A673 (cell line): ENCODE results near the gene BRD8. TPM values are rescaled to one million over a fixed set of nuclear protein-coding genes. Genes with fewer than 3 reads are reported as not detected.

Experiments used
- BruUV-seq: library from RNA; stranded (reverse); fragments of 400-500 nt; replicated peaks from 2 replicates; lab custom pipeline; 2021; lab: Mats Ljungman, UMichigan
- CTCF ChIA-PET: fragments of 300-600 bp; sonication (Branson Sonifier 250); formaldehyde crosslinking; loops from one replicate; lab custom pipeline; 2022; ENCODE audit warnings: antibody characterized with exemption; lab: Charles Lee
- POLR2A ChIA-PET: fragments of 300-600 bp; sonication (Branson Sonifier 250); formaldehyde crosslinking; loops from one replicate; lab custom pipeline; 2022; ENCODE audit warnings: antibody characterized with exemption; ENCODE audit not compliant: low non-redundant PET; lab: Charles Lee
- DNase-seq: peaks from one replicate; pipeline ENCODE4 v3.0.0-alpha.2; 2015; ENCODE audit warnings: low spot score
- H3K27ac ChIP-seq: fragments of 200-600 bp; sonication (generic); 2 replicates; pipeline ENCODE4 v1.5.1; 2016; ENCODE audit warnings: mixed run types, low read depth, mild to moderate bottlenecking, mixed read lengths, antibody characterized with exemption, low read length; ENCODE audit not compliant: poor library complexity, severe bottlenecking
- H3K27me3 ChIP-seq: fragments of 200-600 bp; sonication (generic); replicated peaks from 2 replicates; pipeline ENCODE4 v1.6.1; 2017; ENCODE audit warnings: mixed run types, low read depth, mild to moderate bottlenecking, mixed read lengths, antibody characterized with exemption, low read length; ENCODE audit not compliant: insufficient read depth, poor library complexity
- H3K36me3 ChIP-seq: fragments of 200-600 bp; sonication (generic); 2 replicates; pipeline ENCODE4 v1.6.1; 2016; ENCODE audit warnings: mixed run types, mild to moderate bottlenecking, mixed read lengths, antibody characterized with exemption, low read length; ENCODE audit not compliant: insufficient read depth, poor library complexity, severe bottlenecking
- H3K4me1 ChIP-seq: fragments of 200-600 bp; sonication (generic); 2 replicates; pipeline ENCODE4 v1.6.1; 2017; ENCODE audit warnings: mixed run types, mild to moderate bottlenecking, mixed read lengths, antibody characterized with exemption, low read length; ENCODE audit not compliant: insufficient read depth, poor library complexity, severe bottlenecking
- H3K4me3 ChIP-seq: fragments of 200-600 bp; sonication (generic); 2 replicates; pipeline ENCODE4 v1.5.1; 2016; ENCODE audit warnings: low read depth, mixed run types, mild to moderate bottlenecking, mixed read lengths, low read length; ENCODE audit not compliant: poor library complexity, severe bottlenecking
- H3K9me3 ChIP-seq: fragments of 200-600 bp; sonication (generic); 2 replicates; pipeline ENCODE4 v1.6.1; 2016; ENCODE audit warnings: mixed run types, low read depth, mild to moderate bottlenecking, mixed read lengths, antibody characterized with exemption, low read length; ENCODE audit not compliant: poor library complexity, severe bottlenecking
- CTCF ChIP-seq: fragments of 300-800, 200-600 bp; sonication (generic); conservative IDR thresholded peaks from 2 replicates; pipeline ENCODE4 v1.5.1; 2017; ENCODE audit warnings: low read depth, mild to moderate bottlenecking, antibody characterized with exemption, low read length, moderate library complexity, mixed read lengths
- EZH2 ChIP-seq: fragments of 200-600 bp; sonication (generic); IDR thresholded peaks from 2 replicates; pipeline ENCODE4 v1.6.1; 2017; ENCODE audit warnings: borderline replicate concordance, low read depth, mild to moderate bottlenecking, mixed read lengths, antibody characterized with exemption, low read length; ENCODE audit not compliant: poor library complexity, severe bottlenecking
- intact Hi-C: fragments of 100-400 bp; cut with micrococcal nuclease; formaldehyde crosslinking; loops from one replicate; pipeline ENCODE4 v1.10.0; 2022; ENCODE audit not compliant: unreplicated experiment
- total RNA-seq: library from RNA; stranded (reverse); gene quantifications from 2 replicates; pipeline ENCODE4 v1.2.3, GENCODE V29; 2021

BRD8 gene
- total RNA-seq, 1 experiment from 2014 or later, result 86.7 TPM

- no peak for DNase-seq
- no peak overlapping the region for H3K27ac ChIP-seq
- CTCF ChIA-PET, result no interaction called here
- no peaks in the 10 kb centered on the region for H3K4me1 ChIP-seq
- BruUV-seq, result no TSS peak
- peaks cover 98% of the 10 kb centered on the region for H3K36me3 ChIP-seq
- intact Hi-C loops, result no loop called here
- no peaks in the 10 kb centered on the region for H3K9me3 ChIP-seq
- H3K27me3 ChIP-seq, result no peaks in the 10 kb centered on the region
- no peak for TF ChIP-seq CTCF
- no peak for TF ChIP-seq EZH2
- H3K4me3 ChIP-seq, result no peak overlapping the region
- POLR2A ChIA-PET, result no interaction called here
These were observed 9.3 kb downstream of the BRD8 start for GRCh38 chr5:138169124-138169523.

GRCh38 chr5:138163721-138164120, 14.7 kb downstream of the BRD8 start:
- peaks cover 100% of the 10 kb centered on the region for H3K36me3 ChIP-seq
- CTCF ChIA-PET, result no interaction called here
- no TSS peak for BruUV-seq
- H3K4me1 ChIP-seq, result no peaks in the 10 kb centered on the region
- no peak for DNase-seq
- POLR2A ChIA-PET, result no interaction called here
- TF ChIP-seq CTCF, result no peak
- no peak for TF ChIP-seq EZH2
- H3K27ac ChIP-seq, result no peak overlapping the region
- no peak overlapping the region for H3K4me3 ChIP-seq
- H3K27me3 ChIP-seq, result no peaks in the 10 kb centered on the region
- no peaks in the 10 kb centered on the region for H3K9me3 ChIP-seq
- intact Hi-C loops, result no loop called here

- intact Hi-C loops, result no loop called here
- Histone ChIP-seq H3K4me1 (no peaks in the 10 kb centered on the region), H3K36me3 (peaks cover 92% of the 10 kb centered on the region), H3K4me3 (no peak overlapping the region), H3K9me3 (no peaks in the 10 kb centered on the region), H3K27ac (no peak overlapping the region), H3K27me3 (no peaks in the 10 kb centered on the region)
- POLR2A ChIA-PET, result interaction anchor here (0.6 kb wide), 1 partner anchor 349 kb away, joined by 5 read pairs; no protein-coding TSS in a partner anchor
- DNase-seq, result no peak
- no peak for TF ChIP-seq CTCF
- TF ChIP-seq EZH2, result no peak
- CTCF ChIA-PET, result no interaction called here
- BruUV-seq, result no TSS peak
These were observed 17.7 kb downstream of the BRD8 start for GRCh38 chr5:138160706-138161105.
